Prostate gland (tissue), 2 donors: ENCODE measurements around the gene RPTOR. TPM values are rescaled to one million over a fixed set of nuclear protein-coding genes. Genes with fewer than 3 reads are reported as not detected.
A peak's percentile ranks its signal among the peaks of the same experiment; 100 is the strongest.

ENCODE experiments used
- DNase-seq: peaks from one replicate; pipeline ENCODE4 v3.0.0-alpha.2; 2019; ENCODE audit warnings: low spot score
- H3K27ac ChIP-seq, 2 donors: fragments of 200-600 bp; sonication (generic); 2 replicates each; pipeline ENCODE4 v1.5.1; 2017 to 2019
- H3K27me3 ChIP-seq: fragments of 200-600 bp; sonication (generic); replicated peaks from 2 replicates; pipeline ENCODE4 v1.5.1; 2019; ENCODE audit not compliant: insufficient read depth
- H3K36me3 ChIP-seq, 2 donors: fragments of 200-600 bp; sonication (generic); 1 replicate in 1 of 2; 2 replicates in 1 of 2; pipeline versions ENCODE4 v1.5.1 to v1.8.1; 2017 to 2019
- H3K4me1 ChIP-seq: fragments of 200-600 bp; sonication (generic); replicated peaks from 2 replicates; pipeline ENCODE4 v1.5.1; 2019
- H3K4me3 ChIP-seq, 2 donors: fragments of 200-600 bp; sonication (generic); 2 replicates each; pipeline ENCODE4 v1.5.1; 2017 to 2019
- H3K9me3 ChIP-seq: fragments of 200-600 bp; sonication (generic); 2 replicates; pipeline ENCODE4 v1.5.1; 2017
- CTCF ChIP-seq, 4 experiments: fragments of 200-600 bp in 2 of 4; fragments of 450-650 bp in 2 of 4; sonication (generic) in 2 of 4; IDR thresholded peaks; 1 replicate in 3 of 4; 2 replicates in 1 of 4; pipeline ENCODE4 v1.5.1; 2016 to 2019; ENCODE audit warnings: antibody characterized with exemption in 4 of 4, mild to moderate bottlenecking in 2 of 4, moderate library complexity in 2 of 4
- POLR2A ChIP-seq: fragments of 450-650 bp; IDR thresholded peaks from one replicate; pipeline ENCODE4 v1.6.1; 2016; ENCODE audit warnings: antibody characterized with exemption, mild to moderate bottlenecking
- POLR2AphosphoS5 ChIP-seq: sonication (generic); formaldehyde crosslinking; IDR thresholded peaks from one replicate; pipeline ENCODE4 v1.6.1; 2017; ENCODE audit warnings: antibody characterized with exemption
- WGBS: methylation state at CpG from one replicate; pipeline ENCODE4 v1.1.5; 2018; 5-methylcytosine and 5-hydroxymethylcytosine counted together
- intact Hi-C: fragments of 100-400 bp; cut with DNase I; formaldehyde crosslinking; loops from one replicate; pipeline ENCODE4 v1.14.2; 2022
- total RNA-seq, 2 donors: library from RNA; depleted of rRNA; stranded (reverse); fragments of >200 nt; gene quantifications; one replicate each; pipeline ENCODE4 v1.1.0, GENCODE V29; 2016

Gene RPTOR
- total RNA-seq, 2 donors from 2014 or later, result 30.3 to 62.5 TPM

- peak; percentile 35 for DNase-seq
- TF ChIP-seq CTCF (IDR thresholded peaks at IDR 0.05) (no peak), POLR2AphosphoS5 (peak; percentile 31), POLR2A (no peak)
Measured at GRCh38 chr17:80773243-80773991, 228.8 kb downstream of the RPTOR start.

GRCh38 chr17:80774146-80774545, 229.5 kb downstream of the RPTOR start:
- intact Hi-C loops, result no loop called here

More at GRCh38 chr17:80773243-80773991, 228.8 kb downstream of the RPTOR start:
- Histone ChIP-seq H3K27ac (peak overlapping the region; percentile 18 to 21), H3K4me1 (no peaks in the 10 kb centered on the region), H3K36me3 (no peaks in the 10 kb centered on the region), H3K4me3 (no peak overlapping the region), H3K27me3 (no peaks in the 10 kb centered on the region), H3K9me3 (no peaks in the 10 kb centered on the region)
- WGBS, result 24% methylated on average over 17 of the region's 19 CpGs
- intact Hi-C loops, result loop anchor here (1.0 kb wide), 1 partner anchor 22 kb away; no protein-coding TSS in a partner anchor

GRCh38 chr17:80774643-80775281, 230.1 kb downstream of the RPTOR start:
- intact Hi-C loops, result no loop called here
- DNase-seq, result no peak
- H3K4me3 ChIP-seq, result no peak overlapping the region
- 83% methylated on average over 21 of the region's 21 CpGs for WGBS
- no peaks in the 10 kb centered on the region for H3K9me3 ChIP-seq
- H3K27ac ChIP-seq, result no peak overlapping the region
- TF ChIP-seq POLR2AphosphoS5 (no peak), CTCF (IDR thresholded peaks at IDR 0.05) (no peak), POLR2A (no peak)
- no peaks in the 10 kb centered on the region for H3K4me1 ChIP-seq
- no peaks in the 10 kb centered on the region for H3K36me3 ChIP-seq
- no peaks in the 10 kb centered on the region for H3K27me3 ChIP-seq

More at GRCh38 chr17:80774146-80774545, 229.5 kb downstream of the RPTOR start:
- no peaks in the 10 kb centered on the region for H3K36me3 ChIP-seq
- 91% methylated on average over 20 of the region's 20 CpGs for WGBS
- H3K4me3 ChIP-seq, result no peak overlapping the region
- TF ChIP-seq CTCF (IDR thresholded peaks at IDR 0.05), result no peak
- no peak for TF ChIP-seq POLR2AphosphoS5
- TF ChIP-seq POLR2A, result no peak
- no peaks in the 10 kb centered on the region for H3K4me1 ChIP-seq
- no peak for DNase-seq
- H3K9me3 ChIP-seq, result no peaks in the 10 kb centered on the region
- peak overlapping the region; percentile 18 to 21 for H3K27ac ChIP-seq
- no peaks in the 10 kb centered on the region for H3K27me3 ChIP-seq

- TF ChIP-seq POLR2A (no peak), POLR2AphosphoS5 (no peak)
- Histone ChIP-seq H3K27ac (no peak overlapping the region), H3K4me1 (no peaks in the 10 kb centered on the region), H3K4me3 (no peak overlapping the region), H3K27me3 (no peaks in the 10 kb centered on the region), H3K36me3 (no peaks in the 10 kb centered on the region), H3K9me3 (no peaks in the 10 kb centered on the region)
- DNase-seq, result no peak
- WGBS, result 90% methylated on average over 2 of the region's 2 CpGs
- intact Hi-C loops, result no loop called here
Measured at GRCh38 chr17:80775863-80776262, 231.2 kb downstream of the RPTOR start.

GRCh38 chr17:80777274-80777673, 232.6 kb downstream of the RPTOR start:
- no peak for DNase-seq
- Histone ChIP-seq H3K27ac (no peak overlapping the region), H3K9me3 (no peaks in the 10 kb centered on the region), H3K4me1 (no peaks in the 10 kb centered on the region), H3K27me3 (no peaks in the 10 kb centered on the region), H3K36me3 (no peaks in the 10 kb centered on the region), H3K4me3 (no peak overlapping the region)
- no peak for TF ChIP-seq POLR2A
- TF ChIP-seq POLR2AphosphoS5, result no peak
- WGBS, result 92% methylated on average over 6 of the region's 6 CpGs
- intact Hi-C loops, result no loop called here
